K562 (cell line): ENCODE data around the gene ASIC3. TPM values are rescaled to one million over a fixed set of nuclear protein-coding genes. Genes with fewer than 3 reads are reported as not detected.
A peak's percentile ranks its signal among the peaks of the same experiment; 100 is the strongest.
"Not testable (repeated sequence)": the region's sequence is repeated elsewhere in the genome, so short reads cannot be mapped to it uniquely, and the experiment has no call there.

Source experiments
- AFF1 ChIP-seq, 2 experiments: fragments of 450-650 bp; IDR thresholded peaks; 2 replicates each; pipeline ENCODE4 v1.6.1; 2018; ENCODE audit warnings: mild to moderate bottlenecking in 2 of 2, low read depth in 1 of 2; ENCODE audit not compliant: partially characterized antibody in 2 of 2
- BCOR ChIP-seq: fragments of 450-650 bp; IDR thresholded peaks from 2 replicates; pipeline ENCODE4 v1.6.1; 2016
- CREB1 ChIP-seq, 2 experiments: sonication (generic) in 1 of 2; formaldehyde crosslinking in 1 of 2; IDR thresholded peaks; 2 replicates each; pipeline versions ENCODE4 v1.6.1 to v1.8.0; 2012 to 2022; ENCODE audit warnings: inconsistent platforms in 1 of 2, mild to moderate bottlenecking in 1 of 2, missing genetic modification reagents in 1 of 2, moderate library complexity in 1 of 2
- GATAD2A ChIP-seq: fragments of 450-650 bp; IDR thresholded peaks from 2 replicates; pipeline ENCODE4 v1.6.1; 2017
- MAZ ChIP-seq, 2 experiments: fragments of 450-650 bp in 1 of 2; sonication (generic) in 1 of 2; formaldehyde crosslinking; IDR thresholded peaks in 1 of 2; conservative IDR thresholded peaks in 1 of 2; 2 replicates each; pipeline versions ENCODE4 v1.4.0 to v1.5.0; 2020; ENCODE audit warnings: mild to moderate bottlenecking in 1 of 2, missing genetic modification reagents in 1 of 2
- MTA1 ChIP-seq: fragments of 450-650 bp; IDR thresholded peaks from 2 replicates; pipeline ENCODE4 v1.6.1; 2017; ENCODE audit warnings: borderline replicate concordance
- MXD1 ChIP-seq: fragments of 250-450 bp; sonication (Bioruptor Pico); IDR thresholded peaks from 2 replicates; pipeline ENCODE4 v1.8.0; 2021; ENCODE audit warnings: borderline replicate concordance, mild to moderate bottlenecking, moderate library complexity; ENCODE audit not compliant: poor library complexity, severe bottlenecking
- TBL1XR1 ChIP-seq, 2 experiments: IDR thresholded peaks; 2 replicates each; pipeline ENCODE4 v1.6.1; 2012; ENCODE audit warnings: improper control_type of control experiment in 2 of 2, low read length in 2 of 2, mild to moderate bottlenecking in 1 of 2
- VEZF1 ChIP-seq: fragments of 200-800 bp; sonication (Bioruptor generic); IDR thresholded peaks from 2 replicates; pipeline ENCODE4 v1.6.1; 2017; ENCODE audit warnings: missing genetic modification characterization, missing compliant biosample characterization
- ZBTB34 ChIP-seq: fragments of 250-450 bp; sonication (Bioruptor Pico); IDR thresholded peaks from 2 replicates; pipeline ENCODE4 v1.8.0; 2021; ENCODE audit warnings: mild to moderate bottlenecking, moderate library complexity
- ZFP1 ChIP-seq: fragments of 450-650 bp; formaldehyde crosslinking; IDR thresholded peaks from 2 replicates; pipeline ENCODE4 v1.4.0; 2020; ENCODE audit warnings: mild to moderate bottlenecking, mixed read lengths
- ZNF592 ChIP-seq: fragments of 450-650 bp; IDR thresholded peaks from 2 replicates; pipeline ENCODE4 v1.6.1; 2017; ENCODE audit warnings: antibody characterized with exemption, mild to moderate bottlenecking
- polyA plus RNA-seq, 8 experiments: library from polyadenylated mRNA; depleted of rRNA in 4 of 8; stranded (reverse) in 5 of 8; unstranded in 3 of 8; fragments of >200 nt; fragmentation: Nextera tagmentation in 2 of 8; fragmentation: Illumina TruSeq in 1 of 8; extraction: Ambion mirVana in 2 of 8; extraction: Trizol in 1 of 8; gene quantifications; 2 replicates each; pipeline versions ENCODE4 v1.2.1 to v1.2.3, GENCODE V29; 2011 to 2014; ENCODE audit warnings: inconsistent platforms in 1 of 8, missing spikeins in 1 of 8
- total RNA-seq, 7 experiments: library from RNA; depleted of rRNA in 6 of 7; stranded (reverse); fragments of >200 nt in 6 of 7; fragmentation: Illumina TruSeq in 2 of 7; extraction: Trizol in 2 of 7; gene quantifications; 2 replicates each; pipeline versions ENCODE4 v1.2.1 to v1.2.3, GENCODE V29; 2011 to 2021; ENCODE audit warnings: low replicate concordance in 1 of 7

The ASIC3 gene
- total and polyA plus RNA-seq, 9 of the 15 experiments (the other 6 are each of a cell fraction or from before 2014, with no cell fraction given), result 0.11 to 5.0 (median 0.87) TPM

- TF ChIP-seq BCOR (peak; percentile 42), VEZF1 (CRISPR knock-in tag) (peak; percentile 63), AFF1 (IDR thresholded peaks at IDR 0.05; ENCODE audit: low read depth in 1 of 2, partially characterized antibody in 2 of 2) (peak in 1 of 2 experiments; percentile 39), MTA1 (0 out of 2 replicates have a peak, but pooled peaks have one; percentile 13), GATAD2A (peak; percentile 94), ZBTB34 (CRISPR knock-in tag) (peak; percentile 84), ZNF592 (peak; percentile 100), TBL1XR1 (IDR thresholded peaks at IDR 0.05; ENCODE audit: low read length in 2 of 2) (peak; percentile 3 to 13; a peak in 2 of 4 replicates), CREB1 (IDR thresholded peaks at IDR 0.05) (peak; percentile 22; the same call in 1 of the 2 replicates), MAZ (CRISPR knock-in tag; conservative IDR thresholded peaks at IDR 0.05 in 1 of 2, IDR thresholded peaks at IDR 0.05 in 1 of 2) (peak in 1 of 2 experiments; percentile 80; a peak in 2 of 4 replicates), MXD1 (CRISPR knock-in tag) (peak; percentile 73), ZFP1 (CRISPR knock-in tag) (peak; percentile 86)
- TF ChIP-seq CREB1 (CRISPR knock-in tag; IDR thresholded peaks at IDR 0.05), result not testable (repeated sequence)
Observed at GRCh38 chr7:151026771-151027727, 21.3 kb upstream of the ASIC3 start (continued).
